TTC549 (cell line): Measurements from ENCODE around the gene SH3GL3.

ENCODE experiments used
- FAIRE-seq: peaks from 2 replicates; lab custom pipeline; 2012; peaks lifted over from hg19 to GRCh38; lab: Jason Lieb, UNC

SH3GL3 gene

GRCh38 chr15:83462953-83463433 lies 15.9 kb downstream of the SH3GL3 start:
- FAIRE-seq: no peak

GRCh38 chr15:83470887-83471286 lies 23.7 kb downstream of the SH3GL3 start:
- FAIRE-seq: no peak

GRCh38 chr15:83471307-83471866 lies 24.2 kb downstream of the SH3GL3 start:
- FAIRE-seq: no peak

GRCh38 chr15:83472151-83472550 lies 25.0 kb downstream of the SH3GL3 start:
- no peak for FAIRE-seq

- FAIRE-seq: no peak
Observed at GRCh38 chr15:83472797-83473196, 25.7 kb downstream of the SH3GL3 start.

GRCh38 chr15:83474578-83474977 lies 27.4 kb downstream of the SH3GL3 start:
- no peak for FAIRE-seq

- no peak for FAIRE-seq
Observed at GRCh38 chr15:83475551-83475950, 28.4 kb downstream of the SH3GL3 start.

GRCh38 chr15:83476066-83476465 lies 28.9 kb downstream of the SH3GL3 start:
- no peak for FAIRE-seq

GRCh38 chr15:83476708-83477107 lies 29.6 kb downstream of the SH3GL3 start:
- no peak for FAIRE-seq

- FAIRE-seq: no peak
Observed at GRCh38 chr15:83477172-83477807, 30.1 kb downstream of the SH3GL3 start.

- no peak for FAIRE-seq
Observed at GRCh38 chr15:83477808-83478537, 30.8 kb downstream of the SH3GL3 start.

GRCh38 chr15:83483612-83484011 lies 36.5 kb downstream of the SH3GL3 start:
- FAIRE-seq: no peak

- FAIRE-seq: no peak
Observed at GRCh38 chr15:83484636-83485035, 37.5 kb downstream of the SH3GL3 start.

GRCh38 chr15:83486363-83486762 lies 39.2 kb downstream of the SH3GL3 start:
- no peak for FAIRE-seq

GRCh38 chr15:83487519-83487918 lies 40.4 kb downstream of the SH3GL3 start:
- no peak for FAIRE-seq

GRCh38 chr15:83489690-83490089 lies 42.5 kb downstream of the SH3GL3 start:
- FAIRE-seq: no peak

- FAIRE-seq: no peak
Observed at GRCh38 chr15:83491486-83491885, 44.3 kb downstream of the SH3GL3 start.

GRCh38 chr15:83496766-83497165 lies 49.6 kb downstream of the SH3GL3 start:
- FAIRE-seq: no peak

GRCh38 chr15:83498374-83498773 lies 51.2 kb downstream of the SH3GL3 start:
- FAIRE-seq: no peak

GRCh38 chr15:83498801-83499200 lies 51.7 kb downstream of the SH3GL3 start:
- no peak for FAIRE-seq

- no peak for FAIRE-seq
Observed at GRCh38 chr15:83499476-83499875, 52.3 kb downstream of the SH3GL3 start.

GRCh38 chr15:83503595-83504364 lies 56.6 kb downstream of the SH3GL3 start:
- FAIRE-seq: no peak

- no peak for FAIRE-seq
Observed at GRCh38 chr15:83504365-83504764, 57.2 kb downstream of the SH3GL3 start.
